Fibroblast of villous mesenchyme (primary cell): ENCODE measurements around the gene CMTM1. TPM values are rescaled to one million over a fixed set of nuclear protein-coding genes. Genes with fewer than 3 reads are reported as not detected.

Experiments used
- DNase-seq: peaks from one replicate; pipeline ENCODE4 v3.0.0-alpha.2; 2010; ENCODE audit warnings: low read depth
- H3K4me3 ChIP-seq: 2 replicates; pipeline ENCODE4 v1.5.1; 2011; ENCODE audit warnings: low read depth, mild to moderate bottlenecking, low read length
- CTCF ChIP-seq: IDR thresholded peaks from 2 replicates; pipeline ENCODE4 v1.5.1; 2012; ENCODE audit warnings: low read depth, mild to moderate bottlenecking, low read length; ENCODE audit not compliant: insufficient read depth
- total RNA-seq: library from RNA; depleted of rRNA; stranded (reverse); fragments of >200 nt; gene quantifications from 2 replicates; pipeline ENCODE4 v1.2.3, GENCODE V29; 2012

The CMTM1 gene
- total RNA-seq, 1 donor, result 3.9 TPM

GRCh38 chr16:66585481-66586239 is 19.4 kb downstream of the CMTM1 start:
- no peak for TF ChIP-seq CTCF
- H3K4me3 ChIP-seq, result no peak overlapping the region
- DNase-seq, result no peak

- no peak for DNase-seq
- H3K4me3 ChIP-seq, result no peak overlapping the region
- no peak for TF ChIP-seq CTCF
Observed at GRCh38 chr16:66587881-66588600, 21.8 kb downstream of the CMTM1 start.

- peak; percentile 47 for DNase-seq
- TF ChIP-seq CTCF, result peak; percentile 82
- H3K4me3 ChIP-seq, result no peak overlapping the region
Observed at GRCh38 chr16:66588981-66589713, 22.9 kb downstream of the CMTM1 start.

- no peak for TF ChIP-seq CTCF
- DNase-seq, result no peak
- H3K4me3 ChIP-seq, result no peak overlapping the region
Observed at GRCh38 chr16:66590322-66590721, 24.1 kb downstream of the CMTM1 start.

GRCh38 chr16:66591018-66591417 is 24.8 kb downstream of the CMTM1 start:
- no peak overlapping the region for H3K4me3 ChIP-seq
- TF ChIP-seq CTCF, result no peak
- DNase-seq, result no peak

GRCh38 chr16:66592241-66592640 is 26.0 kb downstream of the CMTM1 start:
- H3K4me3 ChIP-seq, result no peak overlapping the region
- no peak for DNase-seq
- TF ChIP-seq CTCF, result no peak
